Measurements from ENCODE around the gene AP2M1. TPM values are rescaled to one million over a fixed set of nuclear protein-coding genes. Genes with fewer than 3 reads are reported as not detected.
A peak's percentile ranks its signal among the peaks of the same experiment; 100 is the strongest.

Gene AP2M1
- total RNA-seq, 1 donor from 2014 or later: 401 TPM

GRCh38 chr3:184185461-184186183 is 11.0 kb downstream of the AP2M1 start:
- no peaks in the 10 kb centered on the region for H3K9me3 Mint-ChIP-seq (ENCODE audit: unreplicated experiment)
- TF ChIP-seq CTCF (IDR thresholded peaks at IDR 0.05; ENCODE audit: unreplicated experiment): no peak
- peaks cover 36% of the 10 kb centered on the region for H3K4me1 Mint-ChIP-seq (ENCODE audit: unreplicated experiment)

GRCh38 chr3:184186184-184186901 is 11.7 kb downstream of the AP2M1 start, which contains the start of gene ABCF3:
Gene ABCF3, plus strand, starts transcription at chr3:184186199. Its CDS starts 9 bp downstream, at chr3:184186208.
- H3K36me3 Mint-ChIP-seq (ENCODE audit: low read depth, unreplicated experiment): peaks cover 57% of the 10 kb centered on the region
- H3K27me3 Mint-ChIP-seq (ENCODE audit: unreplicated experiment): peaks cover 21% of the 10 kb centered on the region
- H3K27ac Mint-ChIP-seq (ENCODE audit: unreplicated experiment): peak within 1 kb of the TSS; percentile 97
- peaks cover 33% of the 10 kb centered on the region for H3K4me1 Mint-ChIP-seq (ENCODE audit: unreplicated experiment)
- TF ChIP-seq CTCF (IDR thresholded peaks at IDR 0.05; ENCODE audit: unreplicated experiment): no peak
- no peak for DNase-seq (ENCODE audit: low spot score)
- H3K9me3 Mint-ChIP-seq (ENCODE audit: unreplicated experiment): no peaks in the 10 kb centered on the region
- H3K4me3 Mint-ChIP-seq (ENCODE audit: unreplicated experiment): peak within 1 kb of the TSS; percentile 99

More at GRCh38 chr3:184185461-184186183, 11.0 kb downstream of the AP2M1 start:
- peak overlapping the region; percentile 97 for H3K27ac Mint-ChIP-seq (ENCODE audit: unreplicated experiment)
- peaks cover 61% of the 10 kb centered on the region for H3K36me3 Mint-ChIP-seq (ENCODE audit: low read depth, unreplicated experiment)
- H3K27me3 Mint-ChIP-seq (ENCODE audit: unreplicated experiment): peaks cover 21% of the 10 kb centered on the region
- H3K4me3 Mint-ChIP-seq (ENCODE audit: unreplicated experiment): peak overlapping the region; percentile 99
- DNase-seq (ENCODE audit: low spot score): peak; percentile 99

GRCh38 chr3:184186902-184187207 is 12.2 kb downstream of the AP2M1 start:
- H3K27ac Mint-ChIP-seq (ENCODE audit: unreplicated experiment): peak overlapping the region; percentile 61
- no peak for DNase-seq (ENCODE audit: low spot score)
- peaks cover 53% of the 10 kb centered on the region for H3K36me3 Mint-ChIP-seq (ENCODE audit: low read depth, unreplicated experiment)
- peak overlapping the region; percentile 99 for H3K4me3 Mint-ChIP-seq (ENCODE audit: unreplicated experiment)
- H3K9me3 Mint-ChIP-seq (ENCODE audit: unreplicated experiment): no peaks in the 10 kb centered on the region
- no peak for TF ChIP-seq CTCF (IDR thresholded peaks at IDR 0.05; ENCODE audit: unreplicated experiment)
- peaks cover 21% of the 10 kb centered on the region for H3K27me3 Mint-ChIP-seq (ENCODE audit: unreplicated experiment)
- peaks cover 33% of the 10 kb centered on the region for H3K4me1 Mint-ChIP-seq (ENCODE audit: unreplicated experiment)

GRCh38 chr3:184188080-184188479 is 13.4 kb downstream of the AP2M1 start:
- TF ChIP-seq CTCF (IDR thresholded peaks at IDR 0.05; ENCODE audit: unreplicated experiment): no peak
- Mint-ChIP-seq H3K9me3 (ENCODE audit: unreplicated experiment) (no peaks in the 10 kb centered on the region), H3K27ac (ENCODE audit: unreplicated experiment) (no peak overlapping the region), H3K36me3 (ENCODE audit: low read depth, unreplicated experiment) (peaks cover 51% of the 10 kb centered on the region), H3K27me3 (ENCODE audit: unreplicated experiment) (peaks cover 22% of the 10 kb centered on the region), H3K4me1 (ENCODE audit: unreplicated experiment) (peaks cover 33% of the 10 kb centered on the region), H3K4me3 (ENCODE audit: unreplicated experiment) (peak overlapping the region; percentile 70)
- no peak for DNase-seq (ENCODE audit: low spot score)

- Mint-ChIP-seq H3K27me3 (ENCODE audit: unreplicated experiment) (peaks cover 20% of the 10 kb centered on the region), H3K36me3 (ENCODE audit: low read depth, unreplicated experiment) (peaks cover 53% of the 10 kb centered on the region), H3K9me3 (ENCODE audit: unreplicated experiment) (no peaks in the 10 kb centered on the region), H3K4me3 (ENCODE audit: unreplicated experiment) (no peak overlapping the region), H3K4me1 (ENCODE audit: unreplicated experiment) (peaks cover 27% of the 10 kb centered on the region), H3K27ac (ENCODE audit: unreplicated experiment) (no peak overlapping the region)
- no peak for DNase-seq (ENCODE audit: low spot score)
- no peak for TF ChIP-seq CTCF (IDR thresholded peaks at IDR 0.05; ENCODE audit: unreplicated experiment)
These were observed 14.8 kb downstream of the AP2M1 start for GRCh38 chr3:184189421-184189820.

All from endothelial cell (in vitro differentiated cells).